ENCODE data around the gene CCDC30.
"Not testable (repeated sequence)": the region's sequence is repeated elsewhere in the genome, so short reads cannot be mapped to it uniquely, and the experiment has no call there.

The CCDC30 gene

GRCh38 chr1:42506576-42506975 is 43.5 kb downstream of the CCDC30 start:
- H3K36me3 Mint-ChIP-seq (ENCODE audit: insufficient read depth): peaks cover 4% of the 10 kb centered on the region
- DNase-seq: no peak
- H3K27ac Mint-ChIP-seq: no peak overlapping the region
- H3K4me1 Mint-ChIP-seq (ENCODE audit: low read depth in 2 of 2): no peaks in the 10 kb centered on the region
- H3K4me3 Mint-ChIP-seq: no peak overlapping the region
- ATAC-seq (replicated peaks): no peak
- H3K9me3 Mint-ChIP-seq: no peaks in the 10 kb centered on the region
- H3K27me3 Mint-ChIP-seq: no peaks in the 10 kb centered on the region

- H3K27ac Mint-ChIP-seq; H3K4me1 Mint-ChIP-seq (ENCODE audit: low read depth in 2 of 2); ATAC-seq (replicated peaks); H3K27me3 Mint-ChIP-seq; DNase-seq; H3K9me3 Mint-ChIP-seq; H3K36me3 Mint-ChIP-seq (ENCODE audit: insufficient read depth); H3K4me3 Mint-ChIP-seq: not testable (repeated sequence)
Observed at GRCh38 chr1:42511581-42512155, 48.6 kb downstream of the CCDC30 start.

GRCh38 chr1:42518908-42519307 is 55.8 kb downstream of the CCDC30 start:
- Mint-ChIP-seq H3K27me3 (no peaks in the 10 kb centered on the region), H3K27ac (no peak overlapping the region), H3K36me3 (ENCODE audit: insufficient read depth) (no peaks in the 10 kb centered on the region), H3K4me1 (ENCODE audit: low read depth in 2 of 2) (no peaks in the 10 kb centered on the region), H3K4me3 (no peak overlapping the region), H3K9me3 (peaks cover 0 to 4% of the 10 kb centered on the region in 2 donors)
- no peak for DNase-seq
- ATAC-seq (replicated peaks): no peak

GRCh38 chr1:42523171-42523570 is 60.1 kb downstream of the CCDC30 start:
- H3K36me3 Mint-ChIP-seq (ENCODE audit: insufficient read depth): no peaks in the 10 kb centered on the region
- H3K27ac Mint-ChIP-seq: no peak overlapping the region
- H3K4me3 Mint-ChIP-seq: no peak overlapping the region
- DNase-seq: no peak
- ATAC-seq (replicated peaks): no peak
- no peaks in the 10 kb centered on the region for H3K4me1 Mint-ChIP-seq (ENCODE audit: low read depth in 2 of 2)
- H3K27me3 Mint-ChIP-seq: no peaks in the 10 kb centered on the region
- H3K9me3 Mint-ChIP-seq: peaks cover 0 to 4% of the 10 kb centered on the region in 2 donors

GRCh38 chr1:42524330-42524729 is 61.2 kb downstream of the CCDC30 start:
- H3K9me3 Mint-ChIP-seq: peaks cover 0 to 4% of the 10 kb centered on the region in 2 donors
- ATAC-seq (replicated peaks): no peak
- no peak overlapping the region for H3K27ac Mint-ChIP-seq
- no peak for DNase-seq
- no peak overlapping the region for H3K4me3 Mint-ChIP-seq
- no peaks in the 10 kb centered on the region for H3K27me3 Mint-ChIP-seq
- no peaks in the 10 kb centered on the region for H3K4me1 Mint-ChIP-seq (ENCODE audit: low read depth in 2 of 2)
- H3K36me3 Mint-ChIP-seq (ENCODE audit: insufficient read depth): no peaks in the 10 kb centered on the region

GRCh38 chr1:42529724-42530181 is 66.7 kb downstream of the CCDC30 start:
- no peaks in the 10 kb centered on the region for H3K36me3 Mint-ChIP-seq (ENCODE audit: insufficient read depth)
- H3K9me3 Mint-ChIP-seq: no peaks in the 10 kb centered on the region
- ATAC-seq (replicated peaks) (peak; percentile 49), DNase-seq (no peak)
- H3K27ac Mint-ChIP-seq: peak overlapping the region; percentile 70 to 82
- H3K4me3 Mint-ChIP-seq: peak overlapping the region; percentile 73 to 81
- H3K4me1 Mint-ChIP-seq (ENCODE audit: low read depth in 2 of 2): peaks cover 0 to 7% of the 10 kb centered on the region in 2 donors
- no peaks in the 10 kb centered on the region for H3K27me3 Mint-ChIP-seq

- Mint-ChIP-seq H3K27ac (no peak overlapping the region), H3K36me3 (ENCODE audit: insufficient read depth) (no peaks in the 10 kb centered on the region), H3K9me3 (no peaks in the 10 kb centered on the region), H3K4me3 (no peak overlapping the region), H3K27me3 (no peaks in the 10 kb centered on the region), H3K4me1 (ENCODE audit: low read depth in 2 of 2) (peaks cover 0 to 7% of the 10 kb centered on the region in 2 donors)
- ATAC-seq (replicated peaks): no peak
- DNase-seq: no peak
Observed at GRCh38 chr1:42531043-42531442, 68.0 kb downstream of the CCDC30 start.

GRCh38 chr1:42533101-42533863 is 70.2 kb downstream of the CCDC30 start:
- Mint-ChIP-seq H3K4me1 (ENCODE audit: low read depth in 2 of 2) (peaks cover 0 to 7% of the 10 kb centered on the region in 2 donors), H3K27ac (no peak overlapping the region), H3K4me3 (no peak overlapping the region), H3K36me3 (ENCODE audit: insufficient read depth) (no peaks in the 10 kb centered on the region), H3K27me3 (no peaks in the 10 kb centered on the region), H3K9me3 (peaks cover 0 to 2% of the 10 kb centered on the region in 2 donors)
- no peak for ATAC-seq (replicated peaks)
- DNase-seq: no peak

- Mint-ChIP-seq H3K4me1 (ENCODE audit: low read depth in 2 of 2) (no peaks in the 10 kb centered on the region), H3K27me3 (no peaks in the 10 kb centered on the region), H3K9me3 (peaks cover 0 to 2% of the 10 kb centered on the region in 2 donors), H3K27ac (peak overlapping the region in 1 of 2 donors; percentile 7), H3K36me3 (ENCODE audit: insufficient read depth) (no peaks in the 10 kb centered on the region), H3K4me3 (no peak overlapping the region)
- ATAC-seq (replicated peaks) (no peak), DNase-seq (no peak)
Observed at GRCh38 chr1:42541104-42541503, 78.0 kb downstream of the CCDC30 start.

- ATAC-seq (replicated peaks) (no peak), DNase-seq (no peak)
- Mint-ChIP-seq H3K4me3 (no peak overlapping the region), H3K4me1 (ENCODE audit: low read depth in 2 of 2) (no peaks in the 10 kb centered on the region), H3K9me3 (no peaks in the 10 kb centered on the region), H3K27me3 (no peaks in the 10 kb centered on the region), H3K27ac (no peak overlapping the region), H3K36me3 (ENCODE audit: insufficient read depth) (no peaks in the 10 kb centered on the region)
Observed at GRCh38 chr1:42551180-42551579, 88.1 kb downstream of the CCDC30 start.

- ATAC-seq (replicated peaks): no peak
- H3K9me3 Mint-ChIP-seq: no peaks in the 10 kb centered on the region
- DNase-seq: no peak
- H3K27ac Mint-ChIP-seq: no peak overlapping the region
- H3K27me3 Mint-ChIP-seq: no peaks in the 10 kb centered on the region
- no peaks in the 10 kb centered on the region for H3K4me1 Mint-ChIP-seq (ENCODE audit: low read depth in 2 of 2)
- no peak overlapping the region for H3K4me3 Mint-ChIP-seq
- no peaks in the 10 kb centered on the region for H3K36me3 Mint-ChIP-seq (ENCODE audit: insufficient read depth)
Observed at GRCh38 chr1:42551590-42551989, 88.5 kb downstream of the CCDC30 start.

- ATAC-seq (replicated peaks) (no peak), DNase-seq (no peak)
- H3K36me3 Mint-ChIP-seq (ENCODE audit: insufficient read depth): no peaks in the 10 kb centered on the region
- H3K9me3 Mint-ChIP-seq: no peaks in the 10 kb centered on the region
- H3K4me3 Mint-ChIP-seq: no peak overlapping the region
- no peaks in the 10 kb centered on the region for H3K4me1 Mint-ChIP-seq (ENCODE audit: low read depth in 2 of 2)
- no peak overlapping the region for H3K27ac Mint-ChIP-seq
- no peaks in the 10 kb centered on the region for H3K27me3 Mint-ChIP-seq
Observed at GRCh38 chr1:42552636-42553035, 89.5 kb downstream of the CCDC30 start.

- Mint-ChIP-seq H3K4me3 (no peak overlapping the region), H3K27me3 (no peaks in the 10 kb centered on the region), H3K36me3 (ENCODE audit: insufficient read depth) (no peaks in the 10 kb centered on the region), H3K27ac (no peak overlapping the region), H3K4me1 (ENCODE audit: low read depth in 2 of 2) (no peaks in the 10 kb centered on the region), H3K9me3 (no peaks in the 10 kb centered on the region)
- no peak for ATAC-seq (replicated peaks)
- DNase-seq: no peak
Observed at GRCh38 chr1:42557230-42557851, 94.3 kb downstream of the CCDC30 start.

- H3K36me3 Mint-ChIP-seq (ENCODE audit: insufficient read depth): peaks cover 4% of the 10 kb centered on the region
- no peaks in the 10 kb centered on the region for H3K4me1 Mint-ChIP-seq (ENCODE audit: low read depth in 2 of 2)
- no peak overlapping the region for H3K4me3 Mint-ChIP-seq
- H3K27ac Mint-ChIP-seq: no peak overlapping the region
- DNase-seq (no peak), ATAC-seq (replicated peaks) (no peak)
- H3K9me3 Mint-ChIP-seq: no peaks in the 10 kb centered on the region
- H3K27me3 Mint-ChIP-seq: no peaks in the 10 kb centered on the region
Observed at GRCh38 chr1:42567038-42567437, 104.0 kb downstream of the CCDC30 start.

Measured in effector memory CD8-positive, alpha-beta T cell (primary cell).